Hematopoietic multipotent progenitor cell treated with erythropoietin and hydrocortisone succinate and interleukin-3 and kit ligand, for 4 days (in vitro differentiated cells): ENCODE data around the gene PAQR5.
"Not testable (repeated sequence)": the region's sequence is repeated elsewhere in the genome, so short reads cannot be mapped to it uniquely, and the experiment has no call there.

ENCODE experiments used
- DNase-seq: peaks from one replicate; pipeline ENCODE4 v3.0.0-alpha.2; 2015

The PAQR5 gene

GRCh38 chr15:69293741-69294615, 4.7 kb upstream of the PAQR5 start:
- DNase-seq: no peak

- no peak for DNase-seq
These were observed 2.1 kb upstream of the PAQR5 start for GRCh38 chr15:69296606-69297005.

GRCh38 chr15:69297642-69298353, 914 bp upstream of the PAQR5 start:
- DNase-seq: peak; percentile 27

GRCh38 chr15:69298354-69298696, 387 bp upstream of the PAQR5 start:
- DNase-seq: no peak

GRCh38 chr15:69299451-69299886, 757 bp downstream of the PAQR5 start:
- no peak for DNase-seq

DNA sequence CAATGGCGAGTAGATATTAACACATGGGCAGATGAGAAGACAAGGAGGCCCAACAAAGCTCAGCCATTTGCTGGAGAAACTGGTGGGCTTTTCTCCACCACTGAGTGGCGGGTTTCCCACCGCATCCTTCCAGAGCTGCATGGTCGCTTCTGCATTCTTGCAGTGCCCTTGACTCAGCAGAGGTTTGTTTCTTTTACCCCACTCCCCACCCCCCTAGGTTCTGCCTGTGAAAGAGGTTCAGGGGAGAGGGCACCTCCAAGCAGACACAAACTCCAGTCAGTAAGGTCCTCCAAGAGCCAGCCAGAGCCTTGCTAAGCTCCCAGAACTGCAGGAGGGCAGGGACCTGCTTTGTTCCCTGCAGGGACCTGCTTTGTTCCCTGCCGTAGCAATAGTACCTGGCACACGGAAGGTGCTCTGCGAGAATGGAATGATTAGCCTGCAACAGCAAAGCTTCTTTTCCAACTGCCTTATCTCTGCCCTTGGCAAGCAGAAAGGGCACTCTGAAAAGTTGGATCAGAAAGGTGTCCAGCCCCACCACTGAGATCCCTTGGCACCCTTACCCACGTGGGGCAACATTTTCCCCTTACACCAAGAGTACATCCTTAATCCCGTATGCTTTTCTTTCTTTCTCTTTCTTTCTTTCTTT, 1.4 kb downstream of the PAQR5 start:
- peak; percentile 28 for DNase-seq

DNA sequence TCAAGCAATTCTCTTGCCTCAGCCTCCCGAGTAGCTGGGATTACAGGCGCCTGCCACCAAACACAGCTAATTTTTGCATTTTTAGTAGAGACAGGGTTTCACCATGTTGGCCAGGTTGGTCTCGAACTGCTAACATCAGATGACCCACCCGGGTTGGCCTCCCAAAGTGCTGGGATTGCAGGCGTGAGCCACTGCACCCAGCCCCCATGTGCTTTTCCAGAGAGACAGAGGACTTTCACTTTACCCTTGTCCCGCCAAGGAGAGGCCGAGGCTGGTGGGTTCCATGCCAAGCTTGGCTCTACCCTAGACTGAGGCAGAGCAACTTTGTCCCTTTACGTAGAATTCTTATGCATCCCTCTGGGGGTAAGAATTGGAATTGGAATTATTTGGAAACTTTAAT, 2.4 kb downstream of the PAQR5 start:
- not testable (repeated sequence) for DNase-seq

DNA sequence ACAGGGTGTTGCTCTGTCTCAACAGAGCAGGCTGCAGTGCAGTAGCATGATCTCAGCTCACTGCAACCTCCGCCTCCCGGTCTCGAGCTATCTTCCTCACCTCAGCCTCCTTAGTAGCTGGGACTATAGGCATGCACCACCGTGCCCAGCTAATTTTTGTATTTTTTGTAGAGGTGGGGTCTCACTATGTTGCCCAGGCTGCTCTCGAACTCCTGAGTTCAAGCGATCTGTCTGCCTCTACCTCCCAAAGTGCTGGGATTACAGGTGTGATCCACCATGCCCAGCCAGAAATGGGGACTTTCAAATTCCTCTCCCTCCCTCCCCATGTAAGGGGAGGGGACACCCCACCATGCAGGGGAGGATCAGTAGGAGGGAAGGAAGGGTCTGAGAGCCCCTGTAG, 3.4 kb downstream of the PAQR5 start:
- DNase-seq: not testable (repeated sequence)

- no peak for DNase-seq
These were observed 4.2 kb downstream of the PAQR5 start for GRCh38 chr15:69302929-69303328.

GRCh38 chr15:69303337-69304181, 4.8 kb downstream of the PAQR5 start:
- DNase-seq: peak; percentile 31

DNA sequence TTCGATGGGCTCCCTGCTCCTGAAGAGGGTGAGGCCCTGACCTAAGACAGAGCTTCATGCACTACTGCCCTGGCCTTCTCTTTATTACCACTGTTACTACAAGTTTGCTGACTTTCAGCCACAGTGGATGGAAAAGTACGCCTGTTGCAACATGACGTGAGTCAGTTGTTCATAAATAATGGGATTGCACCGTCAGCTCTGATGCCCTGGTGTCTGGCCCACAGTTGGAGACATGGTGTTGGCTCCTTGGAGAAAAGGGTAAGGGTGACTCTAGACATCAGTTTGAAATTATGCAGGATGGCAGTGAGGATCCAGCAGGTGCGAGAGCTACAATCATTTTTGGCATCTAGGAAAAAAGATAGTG, 5.5 kb downstream of the PAQR5 start:
- DNase-seq: no peak

DNA sequence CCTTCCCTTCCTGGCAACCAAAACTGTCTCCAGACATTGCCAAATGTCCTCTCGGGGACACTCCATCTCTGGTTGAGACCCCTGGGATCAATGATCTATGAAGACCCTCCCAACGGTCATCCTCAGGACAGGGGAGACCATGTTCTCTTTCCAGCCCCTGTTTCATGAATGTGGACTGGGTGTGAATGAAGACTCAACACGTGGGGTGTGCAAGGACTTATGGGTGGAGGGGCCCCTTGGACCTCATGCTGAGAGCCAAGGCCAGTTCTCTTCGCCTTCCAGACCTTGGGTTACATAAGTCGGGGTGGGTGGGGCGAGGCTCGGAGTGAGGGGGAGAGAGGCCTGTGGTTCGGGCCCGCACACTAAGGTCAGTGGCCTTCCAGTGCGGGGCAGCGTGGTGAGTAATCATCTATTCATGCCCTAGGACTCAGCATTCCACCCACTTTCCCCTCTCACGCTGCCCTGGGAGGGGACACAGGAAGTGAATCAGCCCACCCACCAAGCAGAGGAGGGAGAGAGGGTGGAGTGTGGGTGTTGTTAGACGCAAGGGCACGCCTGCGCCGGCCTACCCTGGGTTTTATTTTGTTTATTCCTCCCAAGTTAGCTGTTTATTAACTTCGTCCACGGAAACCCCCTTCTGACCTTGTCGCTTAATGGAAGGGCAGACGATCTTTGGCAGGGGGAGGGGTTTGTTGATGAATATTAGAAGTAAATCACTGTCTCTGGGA, 6.7 kb downstream of the PAQR5 start:
- DNase-seq: no peak

- no peak for DNase-seq
These were observed 7.3 kb downstream of the PAQR5 start for GRCh38 chr15:69305933-69306568.

- DNase-seq: no peak
These were observed 9.2 kb downstream of the PAQR5 start for GRCh38 chr15:69307939-69308338.

DNA sequence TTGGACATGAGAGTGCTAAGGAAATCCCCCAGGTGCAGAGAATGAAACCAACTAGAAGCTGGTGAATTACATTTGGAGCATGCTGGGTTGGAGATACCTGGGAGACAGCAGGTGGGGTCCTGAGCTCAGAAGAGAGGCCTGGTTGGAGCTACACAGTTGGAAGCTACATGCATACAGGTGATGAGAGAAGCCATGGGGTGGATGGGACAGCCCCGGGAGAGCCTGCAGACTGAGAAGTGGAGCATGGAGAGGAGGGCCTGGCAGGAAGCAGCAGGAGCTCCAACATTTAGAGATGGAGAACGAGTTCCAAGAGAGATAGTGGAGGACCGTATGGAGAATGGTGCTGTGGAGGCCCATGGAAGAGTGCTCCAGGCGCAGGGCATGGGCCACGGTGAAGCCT, 10.2 kb downstream of the PAQR5 start:
- DNase-seq: no peak

- no peak for DNase-seq
These were observed 12.6 kb downstream of the PAQR5 start for GRCh38 chr15:69311319-69311721.

- peak; percentile 51 for DNase-seq
These were observed 14.8 kb downstream of the PAQR5 start for GRCh38 chr15:69313432-69314000.

DNA sequence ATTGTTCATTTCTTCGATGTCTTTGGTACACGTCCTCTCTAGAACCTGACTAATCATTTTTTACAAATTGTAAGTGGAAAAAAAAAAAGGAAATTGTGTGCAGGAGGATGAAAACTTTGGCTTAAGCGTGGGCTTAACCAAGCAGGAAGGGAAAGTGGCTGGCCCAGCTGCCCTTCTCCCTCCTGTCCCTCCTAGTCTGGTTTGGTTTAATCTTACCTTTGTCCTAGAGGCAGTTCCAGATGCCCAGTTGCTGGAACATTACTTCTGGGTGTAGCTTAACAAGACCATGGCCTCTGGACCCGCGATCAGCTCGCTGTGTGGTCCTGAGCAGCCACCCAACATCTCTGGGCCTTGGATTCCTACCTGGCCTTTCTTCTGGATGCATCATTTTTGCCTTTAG, 15.4 kb downstream of the PAQR5 start:
- no peak for DNase-seq

DNA sequence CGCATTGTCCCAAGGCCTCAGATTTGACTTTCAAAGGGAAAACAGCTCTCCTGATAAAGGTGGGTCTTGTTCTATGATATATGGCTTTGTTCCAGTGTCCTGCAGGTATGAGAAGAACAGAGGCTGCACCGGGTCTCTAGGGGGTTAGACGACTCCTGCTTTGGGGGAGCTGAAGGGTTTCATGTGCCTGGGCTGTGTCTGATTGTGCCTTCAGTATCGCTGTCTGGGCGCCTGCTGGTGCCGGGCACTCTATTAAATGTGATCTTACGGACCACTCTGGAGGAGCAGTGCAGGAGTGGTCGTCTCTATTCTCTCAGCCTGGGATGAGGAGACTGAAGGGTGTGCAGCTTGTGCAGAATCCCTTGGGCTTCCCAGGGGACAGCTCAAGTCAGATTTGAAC, 16.0 kb downstream of the PAQR5 start:
- no peak for DNase-seq

GRCh38 chr15:69315402-69316110, 16.8 kb downstream of the PAQR5 start:
- no peak for DNase-seq

DNA sequence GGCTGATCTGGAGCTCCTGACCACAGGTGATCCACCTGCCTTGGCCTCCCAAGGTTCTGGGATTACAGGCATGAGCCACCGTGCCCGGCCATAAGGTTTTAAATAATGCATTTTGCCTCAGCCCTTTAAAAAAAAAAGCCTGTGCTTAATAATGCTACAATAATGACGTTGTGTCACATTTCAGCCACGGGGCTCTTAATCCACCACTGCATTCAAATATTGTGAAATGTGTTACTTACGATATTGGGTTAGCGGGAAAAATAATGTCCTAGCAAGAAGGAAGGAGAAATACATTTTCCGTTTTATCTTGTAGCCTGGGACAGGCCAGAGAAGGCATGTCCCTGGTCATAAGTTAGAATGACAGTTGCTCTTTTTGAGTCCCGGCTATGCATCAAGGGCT, 17.6 kb downstream of the PAQR5 start:
- DNase-seq: peak; percentile 26
